K562 (cell line): ENCODE data around the gene CSTPP1. TPM values are rescaled to one million over a fixed set of nuclear protein-coding genes. Genes with fewer than 3 reads are reported as not detected.

Source experiments
- ATAC-seq: fragments of 200-7000 bp; cut with Tn5 transposase; 3 replicates; pipeline ENCODE4 v1.9.1; 2020; ENCODE audit warnings: moderate library complexity
- BruUV-seq: library from RNA; stranded (reverse); fragments of 400-500 nt; replicated peaks from 2 replicates; lab custom pipeline; 2021; lab: Mats Ljungman, UMichigan
- CTCF ChIA-PET: fragments of 300-600 bp; formaldehyde crosslinking; extraction: SDS; loops from one replicate; lab custom pipeline; 2021; ENCODE audit warnings: low intra/inter-chr PET ratio; lab: Yijun Ruan, JAX
- POLR2A ChIA-PET: fragments of 300-600, 350-650 bp; sonication (Branson Sonifier 250); formaldehyde crosslinking; extraction: SDS; loops from one replicate; lab custom pipeline; 2021; ENCODE audit warnings: antibody characterized with exemption, inconsistent platforms; lab: Yijun Ruan, JAX
- DNase-seq, 4 experiments: peaks; one replicate each; pipeline versions ENCODE4 v3.0.0 to v3.0.0-alpha.2; 2011 to 2018; ENCODE audit warnings: low spot score in 3 of 4, mixed read lengths in 3 of 4; ENCODE audit errors: extremely low read depth in 1 of 4
- FAIRE-seq: peaks from 2 replicates; lab custom pipeline; 2011; peaks lifted over from hg19 to GRCh38; lab: Jason Lieb, UNC
- H2AFZ ChIP-seq: 2 replicates; pipeline ENCODE4 v1.6.0; 2011; ENCODE audit warnings: low read depth, low read length, control low read depth, inconsistent platforms
- H3K27ac ChIP-seq: fragments of 200-600 bp; 3 replicates; pipeline ENCODE4 v1.8.0; 2011; ENCODE audit warnings: low read depth, mild to moderate bottlenecking, control low read depth, inconsistent platforms, low read length, moderate library complexity, mixed read lengths; ENCODE audit errors: extremely low read depth
- H3K27me3 ChIP-seq, 2 experiments: fragments of 300-600 bp in 1 of 2; 2 replicates in 1 of 2; 3 replicates in 1 of 2; pipeline versions ENCODE4 v1.6.0 to v1.8.0; 2011; ENCODE audit warnings: inconsistent platforms in 2 of 2, low read length in 2 of 2, mild to moderate bottlenecking in 1 of 2, mixed read lengths in 1 of 2, moderate library complexity in 1 of 2; ENCODE audit not compliant: control insufficient read depth in 2 of 2, insufficient read depth in 2 of 2
- H3K36me3 ChIP-seq: fragments of 300-600 bp; 3 replicates; pipeline ENCODE4 v1.8.0; 2011; ENCODE audit warnings: mild to moderate bottlenecking, low read length, inconsistent platforms; ENCODE audit not compliant: control insufficient read depth, insufficient read depth
- H3K4me1 ChIP-seq, 2 experiments: fragments of 200-600 bp in 1 of 2; replicated peaks in 1 of 2; 2 replicates in 1 of 2; 3 replicates in 1 of 2; pipeline versions ENCODE4 v1.5.1 to v1.8.0; 2011; ENCODE audit warnings: inconsistent platforms in 2 of 2, low read length in 2 of 2, mild to moderate bottlenecking in 1 of 2, mixed read lengths in 1 of 2, moderate library complexity in 1 of 2; ENCODE audit not compliant: control insufficient read depth in 2 of 2, insufficient read depth in 2 of 2
- H3K4me2 ChIP-seq: 2 replicates; pipeline ENCODE4 v1.6.1; 2011; ENCODE audit warnings: low read length, control low read depth, inconsistent platforms, mixed read lengths; ENCODE audit not compliant: insufficient read depth
- H3K4me3 ChIP-seq: fragments of 200-600 bp; sonication (generic), shearing (Covaris generic); 2 replicates; pipeline ENCODE4 v1.5.1; 2016; ENCODE audit warnings: control low read depth, inconsistent platforms
- H3K79me2 ChIP-seq: fragments of 200-600 bp; 3 replicates; pipeline ENCODE4 v1.8.0; 2011; ENCODE audit warnings: low read length, inconsistent platforms; ENCODE audit not compliant: control insufficient read depth, insufficient read depth
- H3K9ac ChIP-seq, 2 experiments: 2 replicates each; pipeline versions ENCODE4 v1.6.0 to v1.6.1; 2011; ENCODE audit warnings: low read depth in 2 of 2, low read length in 2 of 2, control low read depth in 1 of 2, inconsistent platforms in 1 of 2, mild to moderate bottlenecking in 1 of 2, mixed read lengths in 1 of 2; ENCODE audit not compliant: insufficient read depth in 1 of 2
- H3K9me1 ChIP-seq: one replicate; pipeline ENCODE4 v1.6.0; 2011; ENCODE audit warnings: inconsistent platforms, mild to moderate bottlenecking, low read length, moderate library complexity; ENCODE audit not compliant: control insufficient read depth, insufficient read depth
- H3K9me3 ChIP-seq: replicated peaks from 2 replicates; pipeline ENCODE4 v1.5.1; 2011; ENCODE audit warnings: low read depth, low read length, inconsistent platforms; ENCODE audit not compliant: control insufficient read depth, insufficient read depth
- H4K20me1 ChIP-seq: replicated peaks from 2 replicates; pipeline ENCODE4 v1.6.1; 2011; ENCODE audit warnings: low read length, inconsistent platforms, mixed read lengths; ENCODE audit not compliant: control insufficient read depth, insufficient read depth
- FOXM1 ChIP-seq, 2 experiments: fragments of 450-650 bp in 1 of 2; sonication (generic) in 1 of 2; formaldehyde crosslinking in 1 of 2; IDR thresholded peaks; 2 replicates each; pipeline versions ENCODE4 v1.6.1 to v1.9.0; 2017 to 2022; ENCODE audit warnings: low read depth in 2 of 2, mild to moderate bottlenecking in 2 of 2, missing genetic modification reagents in 1 of 2, moderate library complexity in 1 of 2
- FUS ChIP-seq: fragments of 200-400 bp; formaldehyde crosslinking; optimal IDR thresholded peaks from 2 replicates; pipeline ENCODE3; 2017; ENCODE audit warnings: low read depth, low read length
- MEIS2 ChIP-seq: fragments of 450-650 bp; IDR thresholded peaks from 2 replicates; pipeline ENCODE4 v1.6.1; 2014; ENCODE audit warnings: mild to moderate bottlenecking; ENCODE audit not compliant: partially characterized antibody
- NFYB ChIP-seq: IDR thresholded peaks from 2 replicates; pipeline ENCODE4 v1.6.1; 2011; ENCODE audit warnings: mild to moderate bottlenecking, moderate library complexity; ENCODE audit not compliant: insufficient read length; ENCODE audit errors: extremely low read depth
- NR4A1 ChIP-seq, 2 experiments: fragments of 250-450 bp in 1 of 2; fragments of 450-650 bp in 1 of 2; sonication (Bioruptor Pico) in 1 of 2; IDR thresholded peaks; 2 replicates each; pipeline versions ENCODE4 v1.4.0 to v1.6.1; 2016 to 2020; ENCODE audit warnings: mild to moderate bottlenecking in 2 of 2, missing compliant biosample characterization in 1 of 2, missing genetic modification characterization in 1 of 2, moderate library complexity in 1 of 2
- POLR2B ChIP-seq: fragments of 450-650 bp; IDR thresholded peaks from 2 replicates; pipeline ENCODE4 v1.6.1; 2018; ENCODE audit warnings: low read depth; ENCODE audit not compliant: partially characterized antibody
- SRSF1 ChIP-seq: fragments of 200-400 bp; formaldehyde crosslinking; IDR thresholded peaks from 2 replicates; pipeline ENCODE4 v1.6.1; 2017; ENCODE audit warnings: mild to moderate bottlenecking, low read depth, low read length, moderate library complexity
- ZBED1 ChIP-seq: IDR thresholded peaks from 2 replicates; pipeline ENCODE4 v1.6.1; 2014
- ZNF133 ChIP-seq: fragments of 250-450 bp; sonication (Bioruptor Pico); IDR thresholded peaks from 2 replicates; pipeline ENCODE4 v1.4.0; 2020; ENCODE audit warnings: mild to moderate bottlenecking
- WGBS: fragments of 100-300 bp; shearing (Covaris generic); methylation state at CpG from one replicate; pipeline ENCODE4 v1.1.6; 2016; ENCODE audit warnings: low coverage, mixed read lengths; ENCODE audit not compliant: insufficient coverage; ENCODE audit errors: missing lambda C conversion rate; 5-methylcytosine and 5-hydroxymethylcytosine counted together
- in situ Hi-C: fragments of 300-500 bp; cut with MboI; formaldehyde crosslinking; loops from 4 replicates; pipeline ENCODE4 v1.15.0; 2018; ENCODE audit warnings: inconsistent platforms, mixed read lengths
- intact Hi-C: fragments of 100-400 bp; cut with micrococcal nuclease; formaldehyde crosslinking; loops from 2 replicates; pipeline ENCODE4 v1.14.2; 2022
- polyA plus RNA-seq, 8 experiments: library from polyadenylated mRNA; depleted of rRNA in 4 of 8; stranded (reverse) in 5 of 8; unstranded in 3 of 8; fragments of >200 nt; fragmentation: Nextera tagmentation in 2 of 8; fragmentation: Illumina TruSeq in 1 of 8; extraction: Ambion mirVana in 2 of 8; extraction: Trizol in 1 of 8; gene quantifications; 2 replicates each; pipeline versions ENCODE4 v1.2.1 to v1.2.3, GENCODE V29; 2011 to 2014; ENCODE audit warnings: inconsistent platforms in 1 of 8, missing spikeins in 1 of 8
- total RNA-seq, 7 experiments: library from RNA; depleted of rRNA in 6 of 7; stranded (reverse); fragments of >200 nt in 6 of 7; fragmentation: Illumina TruSeq in 2 of 7; extraction: Trizol in 2 of 7; gene quantifications; 2 replicates each; pipeline versions ENCODE4 v1.2.1 to v1.2.3, GENCODE V29; 2011 to 2021; ENCODE audit warnings: low replicate concordance in 1 of 7
- TF ChIP-seq, protein P1 (sequence below): sonication (generic); formaldehyde crosslinking; IDR thresholded peaks from 2 replicates; pipeline ENCODE4 v1.8.0; 2022; ENCODE audit warnings: missing genetic modification reagents, mild to moderate bottlenecking, moderate library complexity, borderline replicate concordance
- TF ChIP-seq, protein P2 (sequence below): fragments of 200-800 bp; sonication (Bioruptor generic); IDR thresholded peaks from 2 replicates; pipeline ENCODE4 v1.6.1; 2017; ENCODE audit warnings: missing genetic modification characterization, missing compliant biosample characterization

CSTPP1 gene
- total and polyA plus RNA-seq, 9 of the 15 experiments (the other 6 are each of a cell fraction or from before 2014, with no cell fraction given) = 6.5 to 17.8 (median 9.2) TPM

DNA sequence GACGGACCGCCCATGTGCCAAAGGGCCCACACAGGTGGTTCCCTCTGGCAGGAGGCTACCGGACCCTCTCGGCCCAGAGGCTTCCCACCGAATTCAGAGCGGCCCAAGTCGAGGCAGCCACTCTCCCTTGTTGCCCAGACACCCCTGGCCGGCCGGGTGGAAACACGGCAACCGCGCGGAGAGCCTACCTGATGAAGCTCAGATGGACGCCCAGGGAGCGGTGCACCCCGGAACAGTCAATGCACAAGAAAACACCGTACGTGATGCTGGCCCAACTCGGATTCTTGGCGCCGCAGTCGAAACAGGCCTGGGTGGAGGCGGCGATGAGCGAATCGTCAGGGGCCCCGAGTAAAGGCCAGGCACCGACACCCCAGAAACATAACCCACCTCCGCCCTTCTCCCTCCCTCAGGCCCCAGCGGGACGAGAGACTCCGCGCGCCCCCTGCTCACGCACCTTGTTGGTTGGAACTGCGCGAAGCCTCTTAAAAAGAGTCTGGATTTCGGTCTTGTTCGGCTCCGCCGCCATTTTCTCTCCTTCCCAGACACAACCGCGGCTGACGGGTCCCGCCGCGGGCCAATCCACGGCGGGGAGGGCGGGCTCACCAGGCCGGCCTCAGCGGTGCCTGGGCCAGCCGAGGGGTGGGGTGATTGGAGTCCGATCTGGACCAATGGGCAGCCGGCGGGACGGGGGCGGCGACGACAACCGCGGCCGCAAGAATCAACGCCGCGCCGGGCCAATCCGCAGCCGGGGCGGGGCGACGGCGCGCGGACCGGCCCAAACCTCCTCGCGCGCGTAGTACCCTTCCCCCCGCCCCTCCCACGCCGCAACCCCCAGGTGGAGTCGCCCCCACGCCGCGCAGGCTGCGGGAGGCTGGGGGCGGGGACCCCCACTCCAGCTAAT, 240.0 kb downstream of the CSTPP1 start, which contains the start of gene ARFGAP2:
Gene ARFGAP2 (minus strand): TSS at position 552 of the 901 bp plus-strand sequence. CDS start 26 bp downstream, at position 526.
- Histone ChIP-seq H3K4me3 (peak within 1 kb of the TSS; percentile 89), H2AFZ (peak within 1 kb of the TSS; percentile 97), H3K27me3 (no peaks in the 10 kb centered on the region), H4K20me1 (peaks cover 6% of the 10 kb centered on the region; the same call in 1 of the 2 replicates), H3K9me1 (peaks cover 3% of the 10 kb centered on the region), H3K9me3 (no peaks in the 10 kb centered on the region), H3K79me2 (peaks cover 50% of the 10 kb centered on the region), H3K4me2 (peak within 1 kb of the TSS; percentile 100), H3K4me1 (peaks cover 16 to 32% of the 10 kb centered on the region in 2 experiments), H3K27ac (peak within 1 kb of the TSS; percentile 97), H3K9ac (peak within 1 kb of the TSS; percentile 97 to 99), H3K36me3 (peaks cover 50% of the 10 kb centered on the region)
- under 1% methylated on average over 73 of the region's 89 CpGs for WGBS
- TSS peak; percentile 69 for BruUV-seq
- ChIA-PET CTCF (interaction anchor here (1.9 kb wide), 1 partner anchor 179 kb away, joined by 10 read pairs; no protein-coding TSS in a partner anchor), POLR2A (interaction anchor here (0.8 to 0.9 kb wide), 2 partner anchors 11 to 16 kb away, joined by 3 read pairs; no protein-coding TSS in a partner anchor)
- in situ Hi-C loops = loop anchor here (10.0 kb wide), 1 partner anchor 168 kb away; no protein-coding TSS in a partner anchor
- DNase-seq (peak; percentile 97 to 100 (median 98)), FAIRE-seq (peak; percentile 95), ATAC-seq (peak; percentile 97)
- intact Hi-C loops = loop anchor here (1.0 to 2.0 kb wide), 5 partner anchors 72 to 278 kb away; partner anchors contain the start of genes ACP2 and SLC39A13
- TF ChIP-seq FOXM1 (IDR thresholded peaks at IDR 0.05; ENCODE audit: low read depth) (no peak), FOXM1 (CRISPR knock-in tag; IDR thresholded peaks at IDR 0.05; ENCODE audit: low read depth) (no peak; the same call in 1 of the 2 replicates), NFYB (peak; percentile 69), ZNF133 (CRISPR knock-in tag) (no peak), FUS (no peak), POLR2B (peak; percentile 60), MEIS2 (peak; percentile 48), ZBED1 (0 out of 2 replicates have a peak, but pooled peaks have one; percentile 27), SRSF1 (no peak), NR4A1 (CRISPR knock-in tag; IDR thresholded peaks at IDR 0.05) (no peak), NR4A1 (tag; IDR thresholded peaks at IDR 0.05) (no peak)
- TF ChIP-seq, protein P1, sequence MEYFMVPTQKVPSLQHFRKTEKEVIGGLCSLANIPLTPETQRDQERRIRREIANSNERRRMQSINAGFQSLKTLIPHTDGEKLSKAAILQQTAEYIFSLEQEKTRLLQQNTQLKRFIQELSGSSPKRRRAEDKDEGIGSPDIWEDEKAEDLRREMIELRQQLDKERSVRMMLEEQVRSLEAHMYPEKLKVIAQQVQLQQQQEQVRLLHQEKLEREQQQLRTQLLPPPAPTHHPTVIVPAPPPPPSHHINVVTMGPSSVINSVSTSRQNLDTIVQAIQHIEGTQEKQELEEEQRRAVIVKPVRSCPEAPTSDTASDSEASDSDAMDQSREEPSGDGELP (CRISPR knock-in tag) = peak; percentile 73
- TF ChIP-seq, protein P2, sequence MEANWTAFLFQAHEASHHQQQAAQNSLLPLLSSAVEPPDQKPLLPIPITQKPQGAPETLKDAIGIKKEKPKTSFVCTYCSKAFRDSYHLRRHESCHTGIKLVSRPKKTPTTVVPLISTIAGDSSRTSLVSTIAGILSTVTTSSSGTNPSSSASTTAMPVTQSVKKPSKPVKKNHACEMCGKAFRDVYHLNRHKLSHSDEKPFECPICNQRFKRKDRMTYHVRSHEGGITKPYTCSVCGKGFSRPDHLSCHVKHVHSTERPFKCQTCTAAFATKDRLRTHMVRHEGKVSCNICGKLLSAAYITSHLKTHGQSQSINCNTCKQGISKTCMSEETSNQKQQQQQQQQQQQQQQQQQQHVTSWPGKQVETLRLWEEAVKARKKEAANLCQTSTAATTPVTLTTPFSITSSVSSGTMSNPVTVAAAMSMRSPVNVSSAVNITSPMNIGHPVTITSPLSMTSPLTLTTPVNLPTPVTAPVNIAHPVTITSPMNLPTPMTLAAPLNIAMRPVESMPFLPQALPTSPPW (CRISPR knock-in tag) = peak; percentile 94
